ENCODE results near the gene EFNA3. TPM values are rescaled to one million over a fixed set of nuclear protein-coding genes. Genes with fewer than 3 reads are reported as not detected.

The EFNA3 gene
- total and polyA plus RNA-seq, 2 donors (not counting 3 experiments of a cell fraction or from before 2014, with no cell fraction given), result 2.2 to 2.5 TPM

GRCh38 chr1:155051342-155051776 lies 27.3 kb upstream of the EFNA3 start:
- POLR2A ChIA-PET, result interaction anchor here (0.7 to 1.6 kb wide), 2 partner anchors 33 to 141 kb away, joined by 3 to 4 read pairs; no protein-coding TSS in a partner anchor
- H3K79me2 ChIP-seq (ENCODE audit: control insufficient read depth, insufficient read depth, low read length), result peaks cover 21% of the 10 kb centered on the region
- peak overlapping the region; percentile 4 for H2AFZ ChIP-seq (ENCODE audit: low read depth, low read length)
- peak overlapping the region; percentile 25 for H3K27ac ChIP-seq (ENCODE audit: insufficient read depth, low read depth, low read length)
- no peaks in the 10 kb centered on the region for H4K20me1 ChIP-seq (replicated peaks; ENCODE audit: control insufficient read depth, extremely low read depth, insufficient read depth, low read length)
- no peaks in the 10 kb centered on the region for H3K9me1 ChIP-seq (replicated peaks; ENCODE audit: control insufficient read depth, extremely low read depth, insufficient read depth, low read length)
- H3K27me3 ChIP-seq (ENCODE audit: control insufficient read depth in 2 of 2, insufficient read depth in 2 of 2, low read length in 2 of 2), result no peaks in the 10 kb centered on the region
- CTCF ChIA-PET, result interaction anchor here (0.5 to 6.1 kb wide), 35 partner anchors 9 to 142 kb away, joined by 3 to 59 read pairs (median 5); partner anchors contain the start of genes DCST1, DCST2, EFNA3 and EFNA4
- H3K4me3 ChIP-seq (replicated peaks in 1 of 3; ENCODE audit: insufficient read depth in 1 of 3, low read depth in 1 of 3, low read length in 3 of 3), result peak overlapping the region; percentile 66 to 75 (median 74)
- H3K9me3 ChIP-seq (replicated peaks; ENCODE audit: control insufficient read depth, insufficient read depth, low read length), result no peaks in the 10 kb centered on the region
- DNase-seq (ENCODE audit: low read depth, low spot score) (no peak), FAIRE-seq (no peak)
- intact Hi-C loops (cut with micrococcal nuclease), result loop anchor here (1.0 to 2.0 kb wide), 2 partner anchors 49 to 91 kb away; partner anchors contain the start of genes PYGO2 and ZBTB7B
- dilution Hi-C loops (cut with MboI; ENCODE audit: extremely low pct_ligation_motif_present, low sequenced_read_pairs), result no loop called here
- peaks cover 5 to 13% of the 10 kb centered on the region in 2 experiments for H3K36me3 ChIP-seq (ENCODE audit: control insufficient read depth in 2 of 2, extremely low read depth in 1 of 2, insufficient read depth in 2 of 2, low read length in 2 of 2)
- peaks cover 24% of the 10 kb centered on the region for H3K4me1 ChIP-seq (ENCODE audit: control insufficient read depth, extremely low read depth, insufficient read depth, low read length)
- H3K4me2 ChIP-seq (ENCODE audit: insufficient read depth, low read length), result peak overlapping the region; percentile 86
- H3K9ac ChIP-seq (replicated peaks; ENCODE audit: extremely low read depth, insufficient read depth, low read length), result peak overlapping the region; percentile 42
- TF ChIP-seq POLR2AphosphoS5 (IDR thresholded peaks at IDR 0.05; ENCODE audit: insufficient read depth, low read depth, low read length) (peak; percentile 73), EZH2 (IDR thresholded peaks at IDR 0.05; ENCODE audit: borderline replicate concordance, low read depth, low read length, severe bottlenecking) (no peak), POLR2A (IDR thresholded peaks at IDR 0.05; ENCODE audit: low read depth, low read length) (peak; percentile 76)
- BruUV-seq (replicated peaks), result TSS peak; percentile 10

GRCh38 chr1:155051777-155052398 lies 26.7 kb upstream of the EFNA3 start:
- FAIRE-seq (peak; percentile 80), DNase-seq (ENCODE audit: low read depth, low spot score) (peak; percentile 45)
- no peaks in the 10 kb centered on the region for H3K9me1 ChIP-seq (replicated peaks; ENCODE audit: control insufficient read depth, extremely low read depth, insufficient read depth, low read length)
- H3K9ac ChIP-seq (replicated peaks; ENCODE audit: extremely low read depth, insufficient read depth, low read length), result peak overlapping the region; percentile 42
- peaks cover 21% of the 10 kb centered on the region for H3K79me2 ChIP-seq (ENCODE audit: control insufficient read depth, insufficient read depth, low read length)
- no peaks in the 10 kb centered on the region for H3K9me3 ChIP-seq (replicated peaks; ENCODE audit: control insufficient read depth, insufficient read depth, low read length)
- POLR2A ChIA-PET, result interaction anchor here (1.6 kb wide), 1 partner anchor 33 kb away, joined by 4 read pairs; no protein-coding TSS in a partner anchor
- no peaks in the 10 kb centered on the region for H4K20me1 ChIP-seq (replicated peaks; ENCODE audit: control insufficient read depth, extremely low read depth, insufficient read depth, low read length)
- peak overlapping the region; percentile 66 to 75 (median 74) for H3K4me3 ChIP-seq (replicated peaks in 1 of 3; ENCODE audit: insufficient read depth in 1 of 3, low read depth in 1 of 3, low read length in 3 of 3)
- TF ChIP-seq POLR2AphosphoS5 (IDR thresholded peaks at IDR 0.05; ENCODE audit: insufficient read depth, low read depth, low read length) (peak; percentile 7), EZH2 (IDR thresholded peaks at IDR 0.05; ENCODE audit: borderline replicate concordance, low read depth, low read length, severe bottlenecking) (no peak)
- H3K36me3 ChIP-seq (ENCODE audit: control insufficient read depth in 2 of 2, extremely low read depth in 1 of 2, insufficient read depth in 2 of 2, low read length in 2 of 2), result peaks cover 5 to 18% of the 10 kb centered on the region in 2 experiments
- CTCF ChIA-PET, result interaction anchor here (0.5 to 6.1 kb wide), 20 partner anchors 9 to 121 kb away, joined by 3 to 59 read pairs (median 5); partner anchors contain the start of genes EFNA3, EFNA4, KRTCAP2 and LENEP
- intact Hi-C loops (cut with micrococcal nuclease) (loop anchor here (1.0 to 2.0 kb wide), 4 partner anchors 9 to 91 kb away; partner anchors contain the start of genes PYGO2 and ZBTB7B), dilution Hi-C loops (cut with MboI; ENCODE audit: extremely low pct_ligation_motif_present, low sequenced_read_pairs) (no loop called here)
- no peaks in the 10 kb centered on the region for H3K27me3 ChIP-seq (ENCODE audit: control insufficient read depth in 2 of 2, insufficient read depth in 2 of 2, low read length in 2 of 2)
- no TSS peak for BruUV-seq (replicated peaks)
- H3K27ac ChIP-seq (ENCODE audit: insufficient read depth, low read depth, low read length), result peak overlapping the region; percentile 25
- H3K4me1 ChIP-seq (ENCODE audit: control insufficient read depth, extremely low read depth, insufficient read depth, low read length), result peaks cover 24% of the 10 kb centered on the region
- H3K4me2 ChIP-seq (ENCODE audit: insufficient read depth, low read length), result peak overlapping the region; percentile 86
- peak overlapping the region; percentile 4 for H2AFZ ChIP-seq (ENCODE audit: low read depth, low read length)

All from endothelial cell of umbilical vein (primary cell).